KOPT-K1 (cell line): ENCODE results near the gene LAMB4.

Experiments
- H3K27ac ChIP-seq: fragments of 200-600 bp; sonication (generic); 2 replicates; pipeline ENCODE4 v1.5.1; 2016; ENCODE audit warnings: antibody characterized with exemption, mild to moderate bottlenecking, low read depth, low read length; ENCODE audit not compliant: poor library complexity, severe bottlenecking
- H3K36me3 ChIP-seq: fragments of 200-600 bp; sonication (generic); 2 replicates; pipeline ENCODE4 v1.5.1; 2017; ENCODE audit warnings: antibody characterized with exemption, mild to moderate bottlenecking, low read length, moderate library complexity; ENCODE audit not compliant: insufficient read depth
- H3K9me3 ChIP-seq: fragments of 200-600 bp; sonication (generic); 2 replicates; pipeline ENCODE4 v1.5.1; 2017; ENCODE audit warnings: antibody characterized with exemption, low read length, mild to moderate bottlenecking; ENCODE audit not compliant: insufficient read depth, poor library complexity, severe bottlenecking

The LAMB4 gene

GRCh38 chr7:108015740-108016139 is 114.4 kb downstream of the LAMB4 start:
- Histone ChIP-seq H3K36me3 (no peaks in the 10 kb centered on the region), H3K9me3 (no peaks in the 10 kb centered on the region), H3K27ac (no peak overlapping the region)

- Histone ChIP-seq H3K36me3 (no peaks in the 10 kb centered on the region), H3K27ac (no peak overlapping the region), H3K9me3 (no peaks in the 10 kb centered on the region)
Observed at GRCh38 chr7:108014747-108015682, 115.1 kb downstream of the LAMB4 start.

DNA sequence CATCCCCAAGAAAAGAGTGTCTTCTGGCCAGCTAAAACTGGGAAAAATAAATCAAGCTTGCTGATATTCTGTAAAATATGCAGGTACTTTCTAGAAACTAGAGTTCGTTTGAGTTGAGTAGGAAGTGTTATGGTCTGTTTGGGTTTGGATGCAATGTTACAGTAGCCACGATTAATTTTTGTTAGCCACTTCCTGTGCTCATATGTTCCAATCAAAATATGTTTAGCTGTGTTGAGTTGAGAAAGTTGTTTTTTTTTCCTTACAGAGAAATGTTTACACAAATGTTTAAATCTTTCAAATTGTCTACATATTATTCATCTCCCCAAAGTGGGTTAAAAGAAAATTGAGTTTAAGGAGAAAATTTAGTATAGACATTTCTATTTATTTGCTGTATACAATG is 115.9 kb downstream of the LAMB4 start:
- Histone ChIP-seq H3K36me3 (no peaks in the 10 kb centered on the region), H3K27ac (no peak overlapping the region), H3K9me3 (no peaks in the 10 kb centered on the region)

- H3K27ac ChIP-seq: no peak overlapping the region
Observed at GRCh38 chr7:108012499-108013430, 117.4 kb downstream of the LAMB4 start.

DNA sequence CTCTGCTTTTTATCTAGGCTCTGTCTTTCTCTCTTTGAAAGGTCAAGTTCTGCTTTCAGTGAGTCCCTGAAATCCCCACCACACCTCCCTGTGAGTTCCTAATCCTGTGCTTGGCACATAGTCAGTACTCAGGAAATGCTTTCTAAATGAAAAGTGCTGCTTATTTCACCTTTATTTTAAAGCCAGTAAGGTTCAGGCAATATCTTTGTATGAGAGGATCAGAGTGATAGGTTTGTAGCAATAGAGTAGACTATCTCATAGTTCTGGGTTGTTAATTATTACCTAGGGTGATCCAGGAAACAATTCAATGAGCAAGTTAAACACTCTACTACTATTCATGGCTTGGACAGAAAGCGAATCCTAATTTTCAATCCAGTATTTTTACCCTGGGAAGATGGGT is 119.8 kb downstream of the LAMB4 start:
- Histone ChIP-seq H3K9me3 (no peaks in the 10 kb centered on the region), H3K27ac (no peak overlapping the region), H3K36me3 (no peaks in the 10 kb centered on the region)

More at GRCh38 chr7:108012499-108013430, 117.4 kb downstream of the LAMB4 start:
- H3K36me3 ChIP-seq: no peaks in the 10 kb centered on the region
- no peaks in the 10 kb centered on the region for H3K9me3 ChIP-seq

- Histone ChIP-seq H3K27ac (no peak overlapping the region), H3K9me3 (no peaks in the 10 kb centered on the region), H3K36me3 (no peaks in the 10 kb centered on the region)
Observed at GRCh38 chr7:108009873-108010272, 120.3 kb downstream of the LAMB4 start.

DNA sequence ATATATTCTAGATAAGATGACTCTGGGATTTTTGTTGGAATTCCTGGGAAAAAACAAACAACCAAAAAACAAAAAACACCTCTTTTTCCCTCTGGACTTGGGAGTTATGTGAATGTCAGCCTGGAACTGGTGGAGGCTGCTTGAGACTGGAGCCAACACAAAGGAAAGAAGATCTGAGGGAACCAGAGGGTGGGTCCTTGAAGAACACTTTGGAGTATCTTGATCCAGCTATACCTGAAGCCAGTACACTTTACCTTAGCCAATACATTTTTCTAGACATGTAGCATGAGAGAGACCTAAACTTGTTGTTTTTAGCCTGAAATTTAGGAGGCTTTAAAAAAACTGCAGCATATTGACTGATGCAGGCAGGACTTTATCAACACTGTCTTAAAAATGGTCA is 121.3 kb downstream of the LAMB4 start:
- H3K9me3 ChIP-seq: no peaks in the 10 kb centered on the region
- no peaks in the 10 kb centered on the region for H3K36me3 ChIP-seq
- H3K27ac ChIP-seq: no peak overlapping the region

- Histone ChIP-seq H3K36me3 (no peaks in the 10 kb centered on the region), H3K9me3 (peaks cover 4% of the 10 kb centered on the region), H3K27ac (no peak overlapping the region)
Observed at GRCh38 chr7:108008240-108008639, 121.9 kb downstream of the LAMB4 start.

GRCh38 chr7:108007762-108008161 is 122.4 kb downstream of the LAMB4 start:
- Histone ChIP-seq H3K9me3 (peaks cover 9% of the 10 kb centered on the region), H3K36me3 (no peaks in the 10 kb centered on the region), H3K27ac (no peak overlapping the region)

GRCh38 chr7:108007261-108007660 is 122.9 kb downstream of the LAMB4 start:
- H3K27ac ChIP-seq: no peak overlapping the region
- no peaks in the 10 kb centered on the region for H3K36me3 ChIP-seq
- H3K9me3 ChIP-seq: peaks cover 13% of the 10 kb centered on the region

DNA sequence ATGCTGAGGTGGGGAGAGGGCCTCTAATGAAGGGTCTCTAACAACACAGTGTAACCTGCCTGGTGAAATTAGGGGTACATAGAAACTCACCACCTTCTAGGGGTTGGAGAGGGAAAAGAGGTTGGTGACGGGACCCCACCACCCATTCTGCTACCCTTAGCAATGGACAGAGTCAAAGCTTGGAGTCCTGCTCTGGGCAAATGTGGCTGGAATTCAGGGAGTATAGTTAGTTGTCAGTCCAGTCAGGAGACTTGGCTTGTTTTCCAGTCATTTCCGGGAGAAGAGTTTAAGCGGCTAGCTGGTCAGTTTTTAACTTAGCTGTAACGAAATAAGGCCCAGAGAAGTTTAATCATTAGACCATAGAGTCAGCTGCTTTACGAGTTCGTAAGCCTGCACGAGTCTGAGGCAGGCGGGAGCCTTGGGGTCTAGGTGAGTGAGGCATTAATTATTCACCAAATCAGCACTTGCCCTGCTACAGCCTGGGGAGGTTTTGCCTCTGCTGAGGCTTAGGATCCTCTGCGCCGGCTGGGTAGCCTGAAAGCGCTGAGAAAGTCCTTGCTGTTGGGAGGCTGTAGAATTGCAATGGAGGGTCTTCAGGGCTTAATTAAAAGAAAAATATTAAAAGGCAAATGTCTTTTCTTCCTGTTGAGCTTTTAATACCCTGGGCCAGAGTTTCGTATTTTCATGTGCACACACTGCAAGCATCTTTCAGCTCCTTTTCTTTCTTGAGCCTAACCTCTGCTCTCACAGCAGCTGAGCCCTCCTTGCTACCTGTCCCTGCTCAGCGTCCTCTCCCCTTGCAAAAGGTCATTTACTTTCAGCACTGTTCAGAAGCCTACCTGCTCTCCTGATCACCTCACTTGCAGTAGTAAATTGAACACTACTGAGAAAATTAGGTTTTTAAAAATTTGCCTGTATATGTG is 125.7 kb downstream of the LAMB4 start:
- no peak overlapping the region for H3K27ac ChIP-seq
- peaks cover 27% of the 10 kb centered on the region for H3K9me3 ChIP-seq
- no peaks in the 10 kb centered on the region for H3K36me3 ChIP-seq

GRCh38 chr7:108003599-108003935 is 126.6 kb downstream of the LAMB4 start:
- Histone ChIP-seq H3K27ac (no peak overlapping the region), H3K36me3 (no peaks in the 10 kb centered on the region), H3K9me3 (peaks cover 27% of the 10 kb centered on the region)

GRCh38 chr7:108002726-108003598 is 127.2 kb downstream of the LAMB4 start, which contains the start of gene LAMB1:
Gene LAMB1, minus strand, starts transcription at chr7:108003161. Its CDS starts 276 bp downstream, at chr7:108002885.
- no peaks in the 10 kb centered on the region for H3K36me3 ChIP-seq
- no peak within 1 kb of the TSS for H3K27ac ChIP-seq
- H3K9me3 ChIP-seq: peaks cover 27% of the 10 kb centered on the region
